ENCODE measurements around the gene TMEM190. TPM values are rescaled to one million over a fixed set of nuclear protein-coding genes. Genes with fewer than 3 reads are reported as not detected.

TMEM190 gene
- total and polyA plus RNA-seq, 9 of the 15 experiments (the other 6 are each of a cell fraction or from before 2014, with no cell fraction given): not detected

DNA sequence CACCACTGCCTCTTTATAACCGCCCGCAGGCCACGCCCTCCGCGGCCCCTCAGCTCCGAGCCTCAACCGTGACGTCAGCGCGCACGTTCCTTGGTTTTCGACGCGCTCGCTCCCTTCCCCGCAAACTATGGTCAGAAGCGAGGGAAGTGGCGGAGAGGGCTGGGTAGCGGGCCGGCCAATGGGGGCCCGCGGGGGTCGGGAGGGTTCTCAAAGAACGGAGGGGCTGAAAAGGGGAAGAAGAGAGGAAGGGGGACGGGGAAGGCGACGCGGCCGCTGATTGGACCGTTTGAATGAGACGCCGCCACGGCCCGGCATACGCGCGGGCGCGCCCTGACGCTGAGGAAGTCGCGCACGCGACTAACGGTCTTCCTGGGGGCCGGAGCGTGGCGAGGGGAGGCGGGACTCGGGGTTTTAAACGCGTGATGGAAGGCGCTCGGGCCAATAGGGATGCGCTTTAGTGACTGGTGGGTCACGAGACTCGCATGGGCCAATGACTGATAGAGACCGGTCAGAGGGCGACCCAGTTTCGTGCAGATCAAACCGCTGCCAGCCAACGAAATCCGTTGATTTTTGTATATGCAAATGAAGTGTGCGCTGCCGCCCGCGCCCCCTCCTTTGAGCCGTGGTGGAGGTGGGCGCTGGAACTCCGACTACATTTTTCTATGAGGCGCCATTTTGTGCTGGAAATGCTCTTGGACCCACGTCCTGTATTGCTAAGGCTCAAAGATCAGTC is 31.3 kb downstream of the TMEM190 start (continued):
- TF ChIP-seq, protein P1, sequence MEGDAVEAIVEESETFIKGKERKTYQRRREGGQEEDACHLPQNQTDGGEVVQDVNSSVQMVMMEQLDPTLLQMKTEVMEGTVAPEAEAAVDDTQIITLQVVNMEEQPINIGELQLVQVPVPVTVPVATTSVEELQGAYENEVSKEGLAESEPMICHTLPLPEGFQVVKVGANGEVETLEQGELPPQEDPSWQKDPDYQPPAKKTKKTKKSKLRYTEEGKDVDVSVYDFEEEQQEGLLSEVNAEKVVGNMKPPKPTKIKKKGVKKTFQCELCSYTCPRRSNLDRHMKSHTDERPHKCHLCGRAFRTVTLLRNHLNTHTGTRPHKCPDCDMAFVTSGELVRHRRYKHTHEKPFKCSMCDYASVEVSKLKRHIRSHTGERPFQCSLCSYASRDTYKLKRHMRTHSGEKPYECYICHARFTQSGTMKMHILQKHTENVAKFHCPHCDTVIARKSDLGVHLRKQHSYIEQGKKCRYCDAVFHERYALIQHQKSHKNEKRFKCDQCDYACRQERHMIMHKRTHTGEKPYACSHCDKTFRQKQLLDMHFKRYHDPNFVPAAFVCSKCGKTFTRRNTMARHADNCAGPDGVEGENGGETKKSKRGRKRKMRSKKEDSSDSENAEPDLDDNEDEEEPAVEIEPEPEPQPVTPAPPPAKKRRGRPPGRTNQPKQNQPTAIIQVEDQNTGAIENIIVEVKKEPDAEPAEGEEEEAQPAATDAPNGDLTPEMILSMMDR (IDR thresholded peaks at IDR 0.05 in 2 of 3, conservative IDR thresholded peaks at IDR 0.05 in 1 of 3; ENCODE audit: insufficient read depth in 2 of 3, low read depth in 1 of 3, low read length in 3 of 3): no peak
- TF ChIP-seq THRAP3 (IDR thresholded peaks at IDR 0.05; ENCODE audit: borderline replicate concordance) (no peak), KHSRP (IDR thresholded peaks at IDR 0.05) (peak; percentile 69), NCOR1 (IDR thresholded peaks at IDR 0.05) (peak; percentile 52; the same call in 1 of the 2 replicates), ZNF175 (CRISPR knock-in tag; IDR thresholded peaks at IDR 0.05; ENCODE audit: low read depth) (peak; percentile 68; the same call in 1 of the 2 replicates), YY1 (IDR thresholded peaks at IDR 0.05; ENCODE audit: borderline replicate concordance in 1 of 3, control insufficient read depth in 1 of 3, extremely low read depth in 1 of 3, insufficient read depth in 3 of 3, insufficient read length in 1 of 3, insufficient replicate concordance in 2 of 3, low read depth in 1 of 3, low read length in 2 of 3) (peak; percentile 71 to 95 (median 88)), SRSF3 (IDR thresholded peaks at IDR 0.05; ENCODE audit: insufficient read depth, low read length) (no peak), ZNF23 (CRISPR knock-in tag; IDR thresholded peaks at IDR 0.05) (no peak), ZNF445 (CRISPR knock-in tag; IDR thresholded peaks at IDR 0.05; ENCODE audit: low read depth) (no peak)
- TF ChIP-seq, protein P2, sequence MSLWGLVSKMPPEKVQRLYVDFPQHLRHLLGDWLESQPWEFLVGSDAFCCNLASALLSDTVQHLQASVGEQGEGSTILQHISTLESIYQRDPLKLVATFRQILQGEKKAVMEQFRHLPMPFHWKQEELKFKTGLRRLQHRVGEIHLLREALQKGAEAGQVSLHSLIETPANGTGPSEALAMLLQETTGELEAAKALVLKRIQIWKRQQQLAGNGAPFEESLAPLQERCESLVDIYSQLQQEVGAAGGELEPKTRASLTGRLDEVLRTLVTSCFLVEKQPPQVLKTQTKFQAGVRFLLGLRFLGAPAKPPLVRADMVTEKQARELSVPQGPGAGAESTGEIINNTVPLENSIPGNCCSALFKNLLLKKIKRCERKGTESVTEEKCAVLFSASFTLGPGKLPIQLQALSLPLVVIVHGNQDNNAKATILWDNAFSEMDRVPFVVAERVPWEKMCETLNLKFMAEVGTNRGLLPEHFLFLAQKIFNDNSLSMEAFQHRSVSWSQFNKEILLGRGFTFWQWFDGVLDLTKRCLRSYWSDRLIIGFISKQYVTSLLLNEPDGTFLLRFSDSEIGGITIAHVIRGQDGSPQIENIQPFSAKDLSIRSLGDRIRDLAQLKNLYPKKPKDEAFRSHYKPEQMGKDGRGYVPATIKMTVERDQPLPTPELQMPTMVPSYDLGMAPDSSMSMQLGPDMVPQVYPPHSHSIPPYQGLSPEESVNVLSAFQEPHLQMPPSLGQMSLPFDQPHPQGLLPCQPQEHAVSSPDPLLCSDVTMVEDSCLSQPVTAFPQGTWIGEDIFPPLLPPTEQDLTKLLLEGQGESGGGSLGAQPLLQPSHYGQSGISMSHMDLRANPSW (CRISPR knock-in tag; IDR thresholded peaks at IDR 0.05): no peak

Measured in K562 (cell line).